ENCODE results near the gene MAPK10. TPM values are rescaled to one million over a fixed set of nuclear protein-coding genes. Genes with fewer than 3 reads are reported as not detected.

Gene MAPK10
- total RNA-seq, 1 experiment from 2014 or later: 4.7 TPM

GRCh38 chr4:85953651-85954018 is 406.2 kb downstream of the MAPK10 start:
- Histone ChIP-seq H2BK120ac (ENCODE audit: low read depth, low read length, poor library complexity, severe bottlenecking) (no peak overlapping the region), H3K23me2 (ENCODE audit: insufficient read length, low read depth, low read length, poor library complexity, severe bottlenecking) (no peaks in the 10 kb centered on the region), H3K23ac (ENCODE audit: insufficient read length, low read depth, low read length) (no peak overlapping the region), H3K79me1 (ENCODE audit: insufficient read depth, low read depth, low read length, poor library complexity, severe bottlenecking) (no peaks in the 10 kb centered on the region), H4K20me1 (ENCODE audit: control insufficient read depth, insufficient read depth, insufficient read length) (no peaks in the 10 kb centered on the region), H3K79me2 (ENCODE audit: insufficient read depth, low read length) (no peaks in the 10 kb centered on the region), H3K9me3 (ENCODE audit: control insufficient read depth, low read depth, low read length) (no peaks in the 10 kb centered on the region), H3K4me1 (ENCODE audit: insufficient read depth, low read length) (no peaks in the 10 kb centered on the region), H3K14ac (ENCODE audit: insufficient read depth, low read length) (no peak overlapping the region; the same call in 1 of the 2 replicates), H3K4me2 (ENCODE audit: insufficient read depth, insufficient read length, low read length) (no peak overlapping the region), H2BK12ac (ENCODE audit: insufficient read length, low read depth, low read length) (no peak overlapping the region), H2BK20ac (ENCODE audit: low read depth, low read length, poor library complexity, severe bottlenecking) (no peak overlapping the region), H4K5ac (ENCODE audit: insufficient read length, low read depth, low read length) (no peak overlapping the region), H3K18ac (ENCODE audit: insufficient read length, low read depth, low read length) (no peak overlapping the region), H3K27ac (ENCODE audit: insufficient read length, low read depth, low read length) (no peak overlapping the region), H2AK5ac (ENCODE audit: insufficient read length, low read length) (no peak overlapping the region), H2BK15ac (ENCODE audit: low read depth, low read length) (no peak overlapping the region), H4K8ac (replicated peaks; ENCODE audit: insufficient read length, low read depth, low read length) (no peak overlapping the region), H2AFZ (ENCODE audit: low read length) (peak overlapping the region; percentile 59), H3K4ac (ENCODE audit: low read depth, low read length) (no peak overlapping the region), H3K56ac (ENCODE audit: insufficient read length, low read depth, low read length) (no peak overlapping the region), H2BK5ac (ENCODE audit: insufficient read length, low read length) (no peak overlapping the region), H3T11ph (ENCODE audit: low read length) (no peak overlapping the region), H3K27me3 (ENCODE audit: insufficient read depth, low read length) (no peaks in the 10 kb centered on the region), H3K9ac (ENCODE audit: extremely low read depth, insufficient read length, low read length) (no peak overlapping the region), H4K91ac (ENCODE audit: insufficient read length, low read depth, low read length) (no peak overlapping the region)
- TF ChIP-seq, protein P1, sequence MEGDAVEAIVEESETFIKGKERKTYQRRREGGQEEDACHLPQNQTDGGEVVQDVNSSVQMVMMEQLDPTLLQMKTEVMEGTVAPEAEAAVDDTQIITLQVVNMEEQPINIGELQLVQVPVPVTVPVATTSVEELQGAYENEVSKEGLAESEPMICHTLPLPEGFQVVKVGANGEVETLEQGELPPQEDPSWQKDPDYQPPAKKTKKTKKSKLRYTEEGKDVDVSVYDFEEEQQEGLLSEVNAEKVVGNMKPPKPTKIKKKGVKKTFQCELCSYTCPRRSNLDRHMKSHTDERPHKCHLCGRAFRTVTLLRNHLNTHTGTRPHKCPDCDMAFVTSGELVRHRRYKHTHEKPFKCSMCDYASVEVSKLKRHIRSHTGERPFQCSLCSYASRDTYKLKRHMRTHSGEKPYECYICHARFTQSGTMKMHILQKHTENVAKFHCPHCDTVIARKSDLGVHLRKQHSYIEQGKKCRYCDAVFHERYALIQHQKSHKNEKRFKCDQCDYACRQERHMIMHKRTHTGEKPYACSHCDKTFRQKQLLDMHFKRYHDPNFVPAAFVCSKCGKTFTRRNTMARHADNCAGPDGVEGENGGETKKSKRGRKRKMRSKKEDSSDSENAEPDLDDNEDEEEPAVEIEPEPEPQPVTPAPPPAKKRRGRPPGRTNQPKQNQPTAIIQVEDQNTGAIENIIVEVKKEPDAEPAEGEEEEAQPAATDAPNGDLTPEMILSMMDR (conservative IDR thresholded peaks at IDR 0.05): no peak
- H3K9me3 Mint-ChIP-seq: no peaks in the 10 kb centered on the region
- H3K4me1 Mint-ChIP-seq: peaks cover 24 to 39% of the 10 kb centered on the region in 2 experiments
- WGBS (ENCODE audit: extremely low coverage, insufficient read length, low lambda C conversion rate): no CpG with 5 or more reads among the region's 3 CpGs
- DNase-seq: no peak
- peak overlapping the region; percentile 57 to 74 (median 62); a peak in 5 of 7 replicates for H3K27ac Mint-ChIP-seq
- no peak overlapping the region for H3K4me3 Mint-ChIP-seq
- no peaks in the 10 kb centered on the region for H3K36me3 Mint-ChIP-seq (ENCODE audit: insufficient read depth in 1 of 3, low read depth in 3 of 3)
- no peaks in the 10 kb centered on the region for H3K27me3 Mint-ChIP-seq (ENCODE audit: low read depth)
